ENCODE data around the gene ATCAY.

DNA sequence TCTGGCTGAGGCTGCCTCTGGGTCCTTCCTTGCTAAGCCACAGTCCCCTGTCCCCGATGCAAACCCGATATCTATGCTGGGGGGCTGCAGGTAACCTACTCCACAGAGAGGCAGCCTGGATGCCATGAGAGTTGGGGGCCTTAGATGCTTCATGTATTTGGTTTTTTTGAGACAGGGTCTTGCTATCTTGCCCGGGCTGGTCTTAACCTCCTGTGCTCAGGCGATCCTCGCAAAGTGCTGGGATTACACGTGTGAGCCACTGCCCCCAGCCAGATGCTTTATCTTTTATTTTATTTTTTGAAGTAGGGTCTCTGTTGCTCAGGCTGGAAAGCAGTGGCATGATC lies 1.5 kb downstream of the ATCAY start:
- TF ChIP-seq POLR2A (IDR thresholded peaks at IDR 0.05; ENCODE audit: extremely low read depth, insufficient read length) (no peak), MYC (IDR thresholded peaks at IDR 0.05; ENCODE audit: low read depth, low read length) (no peak)
- TF ChIP-seq, protein P1, sequence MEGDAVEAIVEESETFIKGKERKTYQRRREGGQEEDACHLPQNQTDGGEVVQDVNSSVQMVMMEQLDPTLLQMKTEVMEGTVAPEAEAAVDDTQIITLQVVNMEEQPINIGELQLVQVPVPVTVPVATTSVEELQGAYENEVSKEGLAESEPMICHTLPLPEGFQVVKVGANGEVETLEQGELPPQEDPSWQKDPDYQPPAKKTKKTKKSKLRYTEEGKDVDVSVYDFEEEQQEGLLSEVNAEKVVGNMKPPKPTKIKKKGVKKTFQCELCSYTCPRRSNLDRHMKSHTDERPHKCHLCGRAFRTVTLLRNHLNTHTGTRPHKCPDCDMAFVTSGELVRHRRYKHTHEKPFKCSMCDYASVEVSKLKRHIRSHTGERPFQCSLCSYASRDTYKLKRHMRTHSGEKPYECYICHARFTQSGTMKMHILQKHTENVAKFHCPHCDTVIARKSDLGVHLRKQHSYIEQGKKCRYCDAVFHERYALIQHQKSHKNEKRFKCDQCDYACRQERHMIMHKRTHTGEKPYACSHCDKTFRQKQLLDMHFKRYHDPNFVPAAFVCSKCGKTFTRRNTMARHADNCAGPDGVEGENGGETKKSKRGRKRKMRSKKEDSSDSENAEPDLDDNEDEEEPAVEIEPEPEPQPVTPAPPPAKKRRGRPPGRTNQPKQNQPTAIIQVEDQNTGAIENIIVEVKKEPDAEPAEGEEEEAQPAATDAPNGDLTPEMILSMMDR (IDR thresholded peaks at IDR 0.05; ENCODE audit: low read depth, low read length), result no peak
- TF ChIP-seq, protein P2, sequence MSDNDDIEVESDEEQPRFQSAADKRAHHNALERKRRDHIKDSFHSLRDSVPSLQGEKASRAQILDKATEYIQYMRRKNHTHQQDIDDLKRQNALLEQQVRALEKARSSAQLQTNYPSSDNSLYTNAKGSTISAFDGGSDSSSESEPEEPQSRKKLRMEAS (IDR thresholded peaks at IDR 0.05; ENCODE audit: low read depth, low read length), result no peak
